Measurements from ENCODE around the gene CERS6.

DNA sequence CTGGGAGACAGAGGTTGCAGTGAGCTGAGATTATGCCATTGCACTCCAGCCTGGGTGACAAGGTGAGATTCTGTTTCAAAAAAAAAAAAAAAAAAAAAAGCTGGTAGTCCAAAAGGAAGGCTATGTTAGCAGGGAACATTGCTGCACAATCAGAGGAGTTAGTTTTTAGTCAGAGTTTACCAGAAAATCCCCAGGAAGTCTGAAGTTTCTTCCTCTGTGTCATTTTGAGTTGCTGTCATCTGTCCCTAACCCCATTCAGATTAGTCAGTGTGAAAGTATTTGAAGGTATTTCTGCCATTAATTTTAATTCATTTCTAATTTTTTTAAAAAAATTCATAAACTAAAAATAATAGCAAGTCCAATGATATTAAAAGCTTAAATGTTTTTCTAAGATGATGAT is 33.5 kb upstream of the CERS6 start:
- TF ChIP-seq, protein P1, sequence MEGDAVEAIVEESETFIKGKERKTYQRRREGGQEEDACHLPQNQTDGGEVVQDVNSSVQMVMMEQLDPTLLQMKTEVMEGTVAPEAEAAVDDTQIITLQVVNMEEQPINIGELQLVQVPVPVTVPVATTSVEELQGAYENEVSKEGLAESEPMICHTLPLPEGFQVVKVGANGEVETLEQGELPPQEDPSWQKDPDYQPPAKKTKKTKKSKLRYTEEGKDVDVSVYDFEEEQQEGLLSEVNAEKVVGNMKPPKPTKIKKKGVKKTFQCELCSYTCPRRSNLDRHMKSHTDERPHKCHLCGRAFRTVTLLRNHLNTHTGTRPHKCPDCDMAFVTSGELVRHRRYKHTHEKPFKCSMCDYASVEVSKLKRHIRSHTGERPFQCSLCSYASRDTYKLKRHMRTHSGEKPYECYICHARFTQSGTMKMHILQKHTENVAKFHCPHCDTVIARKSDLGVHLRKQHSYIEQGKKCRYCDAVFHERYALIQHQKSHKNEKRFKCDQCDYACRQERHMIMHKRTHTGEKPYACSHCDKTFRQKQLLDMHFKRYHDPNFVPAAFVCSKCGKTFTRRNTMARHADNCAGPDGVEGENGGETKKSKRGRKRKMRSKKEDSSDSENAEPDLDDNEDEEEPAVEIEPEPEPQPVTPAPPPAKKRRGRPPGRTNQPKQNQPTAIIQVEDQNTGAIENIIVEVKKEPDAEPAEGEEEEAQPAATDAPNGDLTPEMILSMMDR (IDR thresholded peaks at IDR 0.05) = no peak
- TF ChIP-seq POLR2A (IDR thresholded peaks at IDR 0.05) = no peak

All from thyroid gland (tissue), 4 donors.